ENCODE data around the gene TSSK3. TPM values are rescaled to one million over a fixed set of nuclear protein-coding genes. Genes with fewer than 3 reads are reported as not detected.
A peak's percentile ranks its signal among the peaks of the same experiment; 100 is the strongest.

The TSSK3 gene
- total RNA-seq, 2 donors from 2014 or later, result 3.4 to 6.4 TPM

GRCh38 chr1:32351399-32352238 lies 10.7 kb upstream of the TSSK3 start:
- H3K9me3 Mint-ChIP-seq, result peaks cover 13% of the 10 kb centered on the region
- H3K27ac Mint-ChIP-seq, result peak overlapping the region; percentile 91
- Histone ChIP-seq H3K36me3 (ENCODE audit: control insufficient read depth, insufficient read depth, low read length) (no peaks in the 10 kb centered on the region), H3K4me3 (ENCODE audit: low read length) (peak overlapping the region; percentile 80), H3K27ac (ENCODE audit: low read depth, low read length) (peak overlapping the region; percentile 85), H3K9me3 (ENCODE audit: control insufficient read depth, low read length) (peaks cover 5% of the 10 kb centered on the region), H3K9ac (ENCODE audit: extremely low read depth, low read length, poor library complexity, severe bottlenecking) (peak overlapping the region; percentile 72), H3K27me3 (ENCODE audit: control insufficient read depth, insufficient read depth, low read length, poor library complexity, severe bottlenecking) (no peaks in the 10 kb centered on the region), H3K4me1 (ENCODE audit: control insufficient read depth, insufficient read depth, low read length) (peaks cover 13% of the 10 kb centered on the region)
- peak; percentile 98 for DNase-seq
- H3K4me3 Mint-ChIP-seq, result peak overlapping the region; percentile 74
- H3K27me3 Mint-ChIP-seq (ENCODE audit: insufficient read depth), result peaks cover 29% of the 10 kb centered on the region
- TF ChIP-seq, protein P1, sequence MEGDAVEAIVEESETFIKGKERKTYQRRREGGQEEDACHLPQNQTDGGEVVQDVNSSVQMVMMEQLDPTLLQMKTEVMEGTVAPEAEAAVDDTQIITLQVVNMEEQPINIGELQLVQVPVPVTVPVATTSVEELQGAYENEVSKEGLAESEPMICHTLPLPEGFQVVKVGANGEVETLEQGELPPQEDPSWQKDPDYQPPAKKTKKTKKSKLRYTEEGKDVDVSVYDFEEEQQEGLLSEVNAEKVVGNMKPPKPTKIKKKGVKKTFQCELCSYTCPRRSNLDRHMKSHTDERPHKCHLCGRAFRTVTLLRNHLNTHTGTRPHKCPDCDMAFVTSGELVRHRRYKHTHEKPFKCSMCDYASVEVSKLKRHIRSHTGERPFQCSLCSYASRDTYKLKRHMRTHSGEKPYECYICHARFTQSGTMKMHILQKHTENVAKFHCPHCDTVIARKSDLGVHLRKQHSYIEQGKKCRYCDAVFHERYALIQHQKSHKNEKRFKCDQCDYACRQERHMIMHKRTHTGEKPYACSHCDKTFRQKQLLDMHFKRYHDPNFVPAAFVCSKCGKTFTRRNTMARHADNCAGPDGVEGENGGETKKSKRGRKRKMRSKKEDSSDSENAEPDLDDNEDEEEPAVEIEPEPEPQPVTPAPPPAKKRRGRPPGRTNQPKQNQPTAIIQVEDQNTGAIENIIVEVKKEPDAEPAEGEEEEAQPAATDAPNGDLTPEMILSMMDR (conservative IDR thresholded peaks at IDR 0.05), result no peak
- H3K36me3 Mint-ChIP-seq (ENCODE audit: low read depth), result no peaks in the 10 kb centered on the region
- H3K4me1 Mint-ChIP-seq, result peaks cover 20% of the 10 kb centered on the region
- WGBS, 2 experiments (ENCODE audit: insufficient coverage in 1 of 2, insufficient read length in 1 of 2), result 4 to 16% methylated on average over 19 to 74 of the region's 75 CpGs

- H3K27me3 ChIP-seq (ENCODE audit: control insufficient read depth, insufficient read depth, low read length, poor library complexity, severe bottlenecking), result no peaks in the 10 kb centered on the region
- Mint-ChIP-seq H3K9me3 (peaks cover 13% of the 10 kb centered on the region), H3K4me1 (peaks cover 20% of the 10 kb centered on the region), H3K27ac (no peak overlapping the region), H3K4me3 (peak overlapping the region; percentile 74), H3K27me3 (ENCODE audit: insufficient read depth) (peaks cover 27% of the 10 kb centered on the region), H3K36me3 (ENCODE audit: low read depth) (no peaks in the 10 kb centered on the region)
- H3K4me3 ChIP-seq (ENCODE audit: low read length), result peak overlapping the region; percentile 79
- peak overlapping the region; percentile 72 for H3K9ac ChIP-seq (ENCODE audit: extremely low read depth, low read length, poor library complexity, severe bottlenecking)
- 76 to 85% methylated on average over 4 to 8 of the region's 8 CpGs for WGBS, 2 experiments (ENCODE audit: insufficient coverage in 1 of 2, insufficient read length in 1 of 2)
- TF ChIP-seq, protein P1 (conservative IDR thresholded peaks at IDR 0.05), result no peak
- peak overlapping the region; percentile 85 for H3K27ac ChIP-seq (ENCODE audit: low read depth, low read length)
- H3K4me1 ChIP-seq (ENCODE audit: control insufficient read depth, insufficient read depth, low read length), result peaks cover 13% of the 10 kb centered on the region
- DNase-seq, result no peak
- peaks cover 5% of the 10 kb centered on the region for H3K9me3 ChIP-seq (ENCODE audit: control insufficient read depth, low read length)
- no peaks in the 10 kb centered on the region for H3K36me3 ChIP-seq (ENCODE audit: control insufficient read depth, insufficient read depth, low read length)
Observed at GRCh38 chr1:32352239-32352745, 10.0 kb upstream of the TSSK3 start.

GRCh38 chr1:32352831-32353383 lies 9.4 kb upstream of the TSSK3 start:
- TF ChIP-seq, protein P1 (conservative IDR thresholded peaks at IDR 0.05), result no peak
- Mint-ChIP-seq H3K9me3 (peaks cover 13% of the 10 kb centered on the region), H3K4me1 (peaks cover 20% of the 10 kb centered on the region), H3K27ac (peak overlapping the region; percentile 64), H3K27me3 (ENCODE audit: insufficient read depth) (peaks cover 27% of the 10 kb centered on the region), H3K4me3 (peak overlapping the region; percentile 74), H3K36me3 (ENCODE audit: low read depth) (no peaks in the 10 kb centered on the region)
- 90 to 100% methylated on average over 2 of the region's 2 CpGs for WGBS, 2 experiments (ENCODE audit: insufficient coverage in 1 of 2, insufficient read length in 1 of 2)
- no peaks in the 10 kb centered on the region for H3K36me3 ChIP-seq (ENCODE audit: control insufficient read depth, insufficient read depth, low read length)
- peak overlapping the region; percentile 53 for H3K4me3 ChIP-seq (ENCODE audit: low read length)
- DNase-seq, result no peak
- no peak overlapping the region for H3K27ac ChIP-seq (ENCODE audit: low read depth, low read length)
- no peak overlapping the region for H3K9ac ChIP-seq (ENCODE audit: extremely low read depth, low read length, poor library complexity, severe bottlenecking)
- peaks cover 5% of the 10 kb centered on the region for H3K9me3 ChIP-seq (ENCODE audit: control insufficient read depth, low read length)
- peaks cover 13% of the 10 kb centered on the region for H3K4me1 ChIP-seq (ENCODE audit: control insufficient read depth, insufficient read depth, low read length)
- H3K27me3 ChIP-seq (ENCODE audit: control insufficient read depth, insufficient read depth, low read length, poor library complexity, severe bottlenecking), result no peaks in the 10 kb centered on the region
